Heart left ventricle (tissue), 16 donors: ENCODE results near the gene ANKRD22. TPM values are rescaled to one million over a fixed set of nuclear protein-coding genes. Genes with fewer than 3 reads are reported as not detected.

Experiments
- ATAC-seq, 4 donors: fragments of 200-7000 bp; cut with Tn5 transposase; one replicate each; pipeline ENCODE4 v1.9.1; 2020 to 2022; ENCODE audit warnings: moderate library complexity in 4 of 4, mild to moderate bottlenecking in 3 of 4, moderate number of reproducible peaks in 1 of 4
- DNase-seq, 5 donors: peaks; one replicate each; pipeline ENCODE4 v3.0.0-alpha.2; 2020
- H3K27ac ChIP-seq, 12 donors: fragments of 200-600 bp; sonication (generic) in 4 of 12; one replicate each; pipeline versions ENCODE4 v1.5.0 to v1.8.0; 2016 to 2022; ENCODE audit warnings: mild to moderate bottlenecking in 2 of 12
- H3K27me3 ChIP-seq, 9 donors: fragments of 200-600 bp; sonication (generic) in 2 of 9; one replicate each; pipeline versions ENCODE4 v1.5.1 to v1.8.0; 2016 to 2022; ENCODE audit warnings: mild to moderate bottlenecking in 3 of 9
- H3K36me3 ChIP-seq, 9 donors: fragments of 200-600 bp; sonication (generic) in 2 of 9; one replicate each; pipeline versions ENCODE4 v1.5.0 to v1.8.0; 2018 to 2022; ENCODE audit warnings: mild to moderate bottlenecking in 2 of 9
- H3K4me1 ChIP-seq, 12 donors: fragments of 200-600 bp; sonication (generic) in 4 of 12; one replicate each; pipeline versions ENCODE4 v1.5.0 to v1.8.0; 2016 to 2022; ENCODE audit warnings: mild to moderate bottlenecking in 3 of 12
- H3K4me3 ChIP-seq, 12 donors: fragments of 200-600 bp; sonication (generic) in 4 of 12; one replicate each; pipeline versions ENCODE4 v1.5.0 to v1.8.0; 2017 to 2022; ENCODE audit warnings: mild to moderate bottlenecking in 9 of 12, moderate library complexity in 4 of 12
- H3K9me3 ChIP-seq, 12 donors: fragments of 200-600 bp; sonication (generic) in 4 of 12; one replicate each; pipeline versions ENCODE4 v1.5.0 to v1.8.0; 2016 to 2022; ENCODE audit warnings: mild to moderate bottlenecking in 1 of 12
- CTCF ChIP-seq, 12 donors: fragments of 200-600 bp; sonication (generic) in 4 of 12; IDR thresholded peaks; one replicate each; pipeline versions ENCODE4 v1.5.0 to v1.8.0; 2018 to 2022; ENCODE audit warnings: antibody characterized with exemption in 12 of 12, mild to moderate bottlenecking in 5 of 12
- POLR2A ChIP-seq, 2 donors: fragments of 450-650 bp; IDR thresholded peaks; one replicate each; pipeline ENCODE4 v1.6.1; 2017; ENCODE audit warnings: antibody characterized with exemption in 2 of 2, mild to moderate bottlenecking in 2 of 2, moderate library complexity in 2 of 2
- WGBS, 4 donors: extraction: QIAGEN DNeasy Blood & Tissue Kit in 2 of 4; methylation state at CpG; one replicate each; pipeline versions ENCODE4 v1.1.5 to v1.1.7; 2013 to 2018; 5-methylcytosine and 5-hydroxymethylcytosine counted together
- intact Hi-C, 10 donors: fragments of 100-400 bp; cut with DNase I; formaldehyde crosslinking; loops; one replicate each; pipeline versions ENCODE4 v1.11.1 to v1.14.2; 2022
- polyA plus RNA-seq, 2 donors: library from polyadenylated mRNA; stranded (reverse); fragments of 200-250 nt; gene quantifications; one replicate each; pipeline ENCODE4 v1.2.3, GENCODE V29; 2013
- total RNA-seq, 9 donors: library from RNA; depleted of rRNA in 2 of 9; stranded (reverse); fragments of >200 nt in 2 of 9; fragmentation: NEBNext Ultra II Directional in 3 of 9; extraction: Animal tissue kit (Norgen Biotek cat#: 25700) in 3 of 9; gene quantifications; one replicate each; pipeline versions ENCODE4 v1.1.0 to v1.2.4, GENCODE V29; 2016 to 2023
- donor health status: ischemic (EF 13 %, LVEDD 7.1; RV severe dilation, severe dysfunction).
- donor health status: healthy with polysubstance abuse.
- donor health status: DM: no; HTN: yes; CAD: no.
- donor health status: DM: no; HTN: no; CAD: no.
- donor health status: ischemic (EF 25% LVEDD 6.9; RV normal size, moderate dysfunction).
- donor health status: ischemic (EF 25% LVEDD 5.7; RV mildly dilated, moderate dysfunction).
- donor health status: healthy.
- donor health status: DM: yes; HTN: yes; CAD: no.
- donor health status: ischemic (EF 35%, LVEDD 5.7; RV mildly dilated, moderate dysfunction).
- donor health status: nonischemic (EF 11% LVEDD 7.7; RV severe dilation, severe dysfunction).
- donor health status: DM: yes; HTN: yes; CAD: no.
- donor health status: PGD.
- donor health status: ischemic (EF 29% LVEDD 5.4; RV normal size, mild dysfunction).
- donor health status: nonischemic (EF 23%, LVEDD 6.1; RV moderate dilation, normal function).

Gene ANKRD22
- total and polyA plus RNA-seq, 11 donors: 0.12 to 5.9 (median 0.52) TPM; not detected in 8

GRCh38 chr10:88830643-88831268 lies 20.9 kb downstream of the ANKRD22 start:
- intact Hi-C loops: loop anchor here in 1 of 10 donors (5.0 kb wide), 1 partner anchor 157 kb away; no protein-coding TSS in a partner anchor
- Histone ChIP-seq H3K4me3 (no peak overlapping the region), H3K36me3 (no peaks in the 10 kb centered on the region), H3K27me3 (peaks cover 0 to 2% (median 0%) of the 10 kb centered on the region in 9 donors), H3K4me1 (peaks cover 0 to 34% (median 0%) of the 10 kb centered on the region in 12 donors), H3K27ac (no peak overlapping the region), H3K9me3 (no peaks in the 10 kb centered on the region)
- DNase-seq: no peak
- ATAC-seq: no peak
- TF ChIP-seq POLR2A (IDR thresholded peaks at IDR 0.05) (no peak), CTCF (IDR thresholded peaks at IDR 0.05) (no peak)
- 65 to 80% (median 73%) methylated on average over 9 of the region's 9 CpGs for WGBS, 4 donors

GRCh38 chr10:88828310-88828709 lies 23.3 kb downstream of the ANKRD22 start:
- Histone ChIP-seq H3K4me1 (peaks cover 0 to 21% (median 0%) of the 10 kb centered on the region in 12 donors), H3K36me3 (no peaks in the 10 kb centered on the region), H3K27ac (no peak overlapping the region), H3K9me3 (no peaks in the 10 kb centered on the region), H3K4me3 (no peak overlapping the region), H3K27me3 (peaks cover 0 to 2% (median 0%) of the 10 kb centered on the region in 9 donors)
- intact Hi-C loops: no loop called here
- no peak for DNase-seq
- no peak for TF ChIP-seq CTCF (IDR thresholded peaks at IDR 0.05)
- TF ChIP-seq POLR2A (IDR thresholded peaks at IDR 0.05): no peak
- no peak for ATAC-seq
- WGBS, 4 donors: 43 to 74% (median 67%) methylated on average over 1 of the region's 1 CpG

- Histone ChIP-seq H3K4me3 (no peak overlapping the region), H3K36me3 (no peaks in the 10 kb centered on the region), H3K9me3 (no peaks in the 10 kb centered on the region), H3K27me3 (peaks cover 0 to 2% (median 0%) of the 10 kb centered on the region in 9 donors), H3K4me1 (peaks cover 0 to 21% (median 0%) of the 10 kb centered on the region in 12 donors), H3K27ac (no peak overlapping the region)
- intact Hi-C loops: no loop called here
- 97 to 98% (median 97%) methylated on average over 2 of the region's 2 CpGs for WGBS, 4 donors
- no peak for ATAC-seq
- no peak for TF ChIP-seq CTCF (IDR thresholded peaks at IDR 0.05)
- TF ChIP-seq POLR2A (IDR thresholded peaks at IDR 0.05): no peak
- DNase-seq: no peak
Measured at GRCh38 chr10:88827671-88828070, 24.0 kb downstream of the ANKRD22 start.

- H3K27me3 ChIP-seq: peaks cover 0 to 2% (median 0%) of the 10 kb centered on the region in 9 donors
- intact Hi-C loops: no loop called here
- H3K27ac ChIP-seq: no peak overlapping the region
- ATAC-seq (no peak), DNase-seq (no peak)
- peaks cover 0 to 21% (median 0%) of the 10 kb centered on the region in 12 donors for H3K4me1 ChIP-seq
- no peak for TF ChIP-seq CTCF (IDR thresholded peaks at IDR 0.05)
- TF ChIP-seq POLR2A (IDR thresholded peaks at IDR 0.05): no peak
- no peak overlapping the region for H3K4me3 ChIP-seq
- 71 to 86% (median 83%) methylated on average over 4 of the region's 4 CpGs for WGBS, 4 donors
- H3K36me3 ChIP-seq: no peaks in the 10 kb centered on the region
- H3K9me3 ChIP-seq: no peaks in the 10 kb centered on the region
Measured at GRCh38 chr10:88826388-88826787, 25.3 kb downstream of the ANKRD22 start.
